DMS 273 (cell line): ENCODE results near the gene PDZRN3.
"Not testable (repeated sequence)": the region's sequence is repeated elsewhere in the genome, so short reads cannot be mapped to it uniquely, and the experiment has no call there.

Source experiments
- DNase-seq: peaks from one replicate; lab custom pipeline; 2025; ENCODE audit not compliant: unreplicated experiment; lab: John Stamatoyannopoulos, UW

The PDZRN3 gene

GRCh38 chr3:73470860-73471259, 153.9 kb downstream of the PDZRN3 start:
- peak; percentile 15 for DNase-seq

DNA sequence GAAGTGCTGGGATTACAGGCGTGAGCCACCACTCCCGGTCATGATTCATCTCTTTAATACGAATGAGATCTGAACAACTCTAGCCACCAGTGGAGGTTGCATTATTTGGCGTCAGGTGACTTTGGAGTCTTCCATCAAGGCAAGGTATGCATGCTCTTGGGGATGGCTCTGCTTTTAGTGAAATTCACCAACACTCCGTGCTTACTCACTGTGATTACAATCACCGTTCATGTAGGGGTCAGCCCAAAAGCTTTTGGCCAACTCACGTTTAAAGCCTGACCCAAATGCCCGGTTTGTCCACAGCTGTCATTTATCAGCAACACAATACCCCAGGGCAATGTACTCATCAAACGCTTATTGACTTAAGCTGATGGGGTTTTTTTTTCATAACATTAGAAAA, 155.4 kb downstream of the PDZRN3 start:
- no peak for DNase-seq

DNA sequence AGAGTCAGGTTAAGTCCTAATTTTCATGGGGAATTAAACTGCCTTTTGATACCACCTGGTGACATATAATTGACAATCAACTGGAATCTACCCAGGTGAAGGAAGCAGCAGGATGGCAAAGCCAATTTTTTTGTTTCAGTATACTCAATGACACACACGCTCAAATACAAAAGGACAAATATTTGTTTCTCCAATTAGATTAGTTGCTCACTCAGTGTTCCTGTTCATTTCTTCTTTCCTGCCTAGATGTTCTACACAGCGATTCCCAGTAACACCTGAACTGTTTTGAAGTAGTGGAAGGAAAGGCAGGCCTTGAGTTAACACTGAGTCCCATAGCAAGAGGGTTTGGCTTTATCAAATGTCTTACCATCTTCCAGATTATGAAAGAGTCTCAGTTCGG, 157.5 kb downstream of the PDZRN3 start:
- DNase-seq: no peak

DNA sequence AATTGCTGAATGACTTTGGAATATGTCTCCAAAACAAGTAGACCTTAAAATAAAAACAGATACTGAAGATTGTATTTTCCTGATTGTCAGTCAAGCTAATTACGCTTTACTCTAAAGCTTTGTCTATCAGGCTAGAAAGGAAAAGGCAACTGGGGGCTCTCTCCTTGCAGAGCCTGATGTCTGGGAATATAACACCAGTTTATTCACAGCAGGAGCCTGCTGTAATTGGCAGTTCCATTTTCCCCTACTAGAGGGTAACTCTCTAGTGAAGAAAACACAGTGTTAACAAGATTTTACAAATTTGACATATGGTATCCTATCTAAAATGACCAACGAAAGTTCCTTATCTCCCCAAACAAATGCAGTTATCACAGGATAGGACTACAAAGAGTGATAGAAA, 158.8 kb downstream of the PDZRN3 start:
- peak; percentile 14 for DNase-seq

- DNase-seq: not testable (repeated sequence)
These were observed 160.6 kb downstream of the PDZRN3 start for GRCh38 chr3:73464126-73464525.

- no peak for DNase-seq
These were observed 163.2 kb downstream of the PDZRN3 start for GRCh38 chr3:73461547-73461946.

GRCh38 chr3:73459711-73460110, 165.0 kb downstream of the PDZRN3 start:
- DNase-seq: no peak

DNA sequence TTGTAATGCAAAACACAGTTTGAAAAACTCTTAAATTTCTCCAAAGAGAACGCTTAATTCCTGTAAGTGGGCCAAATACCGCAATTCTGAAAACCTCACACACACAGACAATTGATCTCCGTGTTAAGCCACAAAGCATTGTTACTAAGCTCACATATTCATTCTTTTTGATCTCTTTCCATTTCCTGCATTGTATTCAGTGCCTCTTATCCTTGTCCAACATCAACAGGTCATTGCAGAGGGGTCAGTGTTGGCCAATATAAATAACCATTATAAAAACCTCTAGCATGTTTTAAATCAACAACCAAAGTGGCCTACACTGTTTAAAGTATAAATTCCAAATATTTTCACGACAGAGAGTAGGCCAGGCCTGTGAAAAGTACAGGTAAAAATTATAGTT, 171.1 kb downstream of the PDZRN3 start:
- DNase-seq: no peak

DNA sequence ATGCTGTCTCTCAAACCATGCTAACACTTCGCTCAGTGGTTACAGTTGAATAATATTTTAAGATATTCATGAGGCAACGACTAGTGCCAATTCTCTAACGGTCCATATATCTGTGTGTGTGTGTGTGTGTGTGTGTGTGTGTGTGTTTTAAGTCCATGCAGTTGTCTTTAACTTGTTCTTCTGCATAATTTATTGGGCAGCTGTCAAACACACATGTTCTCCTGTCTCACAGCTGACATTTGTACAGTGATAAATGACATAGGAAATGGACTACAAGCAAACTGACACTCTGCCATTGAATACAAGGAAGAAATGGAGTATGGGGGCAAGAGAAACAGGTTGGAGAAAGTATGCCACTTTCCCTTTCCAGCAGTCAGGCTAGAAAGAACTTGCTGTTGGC, 172.0 kb downstream of the PDZRN3 start:
- no peak for DNase-seq

- DNase-seq: no peak
These were observed 173.3 kb downstream of the PDZRN3 start for GRCh38 chr3:73451301-73451944.

DNA sequence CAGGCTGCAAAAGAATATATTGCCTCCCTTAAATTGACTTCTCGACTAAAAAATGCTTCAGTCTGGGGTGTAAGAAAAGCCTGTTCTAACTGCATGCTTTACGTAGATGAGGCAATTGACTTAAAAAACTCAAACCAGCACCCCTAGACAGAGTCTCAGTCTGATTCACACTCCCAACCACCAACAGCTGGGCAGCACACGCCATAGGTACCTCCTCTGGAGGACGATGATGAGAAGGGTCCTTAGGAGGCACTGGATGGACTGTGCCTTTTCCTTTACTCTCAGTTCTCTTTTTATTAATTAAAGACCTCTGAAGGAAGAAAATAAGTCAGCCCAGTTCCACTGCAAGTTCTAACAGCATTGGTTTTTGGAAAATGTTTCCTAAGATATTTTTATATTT, 175.0 kb downstream of the PDZRN3 start:
- no peak for DNase-seq

GRCh38 chr3:73448761-73449301, 175.9 kb downstream of the PDZRN3 start:
- no peak for DNase-seq

- DNase-seq: no peak
These were observed 176.7 kb downstream of the PDZRN3 start for GRCh38 chr3:73448041-73448440.

DNA sequence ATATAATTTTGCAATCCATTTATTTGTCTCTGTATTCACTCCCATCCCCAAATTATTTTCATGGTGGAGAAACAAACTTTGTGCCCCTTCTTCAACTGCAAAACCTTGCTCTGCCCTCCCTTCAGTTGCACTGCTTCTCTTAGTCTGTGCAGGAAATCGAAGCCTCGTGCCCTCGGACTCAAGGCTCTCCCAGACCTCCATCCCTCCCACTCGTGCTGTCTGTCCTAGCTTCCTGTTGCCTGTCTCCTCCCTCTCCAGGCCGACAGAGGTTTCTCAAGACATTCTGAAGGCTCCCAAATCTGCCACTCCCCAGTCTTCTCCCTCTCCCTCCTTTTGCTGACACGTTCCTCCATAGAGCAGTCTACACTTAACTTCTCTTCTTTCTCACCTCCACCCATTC, 177.6 kb downstream of the PDZRN3 start:
- DNase-seq: no peak

DNA sequence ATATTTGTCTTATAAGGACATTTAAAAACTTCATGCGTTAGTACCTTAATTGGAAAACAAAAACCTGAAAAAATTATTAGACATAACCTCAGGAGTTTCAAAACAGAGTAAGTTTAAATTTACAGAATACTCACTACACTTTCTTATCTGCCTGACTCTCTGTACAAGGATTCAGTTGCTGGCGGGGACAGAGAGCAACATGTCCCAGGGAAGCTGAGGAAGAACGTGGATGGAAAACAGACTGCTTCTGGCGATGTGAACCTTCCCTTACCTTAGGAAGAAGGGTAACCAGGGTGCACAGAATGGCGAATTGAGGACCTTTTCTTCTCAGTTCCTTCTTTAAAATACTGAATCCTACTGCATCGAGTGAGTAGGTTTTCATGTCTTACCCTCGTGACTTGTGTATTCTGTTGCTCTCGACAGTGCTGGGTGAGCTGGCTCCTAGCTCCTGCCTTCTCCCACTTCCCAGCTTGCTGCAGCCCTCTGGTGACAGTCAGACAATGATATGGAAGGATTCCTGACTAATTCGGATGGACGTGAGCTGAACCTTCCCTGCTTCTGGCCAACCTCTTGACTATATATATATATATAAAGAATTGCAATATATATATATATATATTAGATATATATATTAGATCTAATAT, 178.2 kb downstream of the PDZRN3 start:
- DNase-seq: no peak

GRCh38 chr3:73442886-73443285, 181.9 kb downstream of the PDZRN3 start:
- DNase-seq: no peak

DNA sequence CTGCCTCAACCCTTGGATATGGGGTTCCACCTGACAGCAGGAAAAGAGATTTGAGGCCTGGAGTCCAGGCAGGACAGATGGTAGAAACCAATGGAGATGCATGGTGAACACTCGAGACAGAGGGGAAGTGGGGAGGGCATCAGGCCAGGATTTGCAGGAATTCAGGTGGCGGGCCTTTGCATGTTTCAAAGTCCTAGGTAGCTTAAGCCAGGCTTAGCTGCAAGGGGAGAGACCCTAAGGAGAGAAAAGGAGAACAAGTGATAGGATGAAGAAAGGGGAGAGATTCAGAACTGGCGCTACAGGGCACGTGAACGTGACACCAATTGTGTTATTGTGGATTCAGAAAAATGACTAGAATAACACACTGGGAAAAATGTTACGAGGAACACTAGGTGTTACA, 182.6 kb downstream of the PDZRN3 start:
- DNase-seq: no peak

- no peak for DNase-seq
These were observed 186.9 kb downstream of the PDZRN3 start for GRCh38 chr3:73437828-73438227.

- DNase-seq: no peak
These were observed 189.7 kb downstream of the PDZRN3 start for GRCh38 chr3:73435055-73435454.

DNA sequence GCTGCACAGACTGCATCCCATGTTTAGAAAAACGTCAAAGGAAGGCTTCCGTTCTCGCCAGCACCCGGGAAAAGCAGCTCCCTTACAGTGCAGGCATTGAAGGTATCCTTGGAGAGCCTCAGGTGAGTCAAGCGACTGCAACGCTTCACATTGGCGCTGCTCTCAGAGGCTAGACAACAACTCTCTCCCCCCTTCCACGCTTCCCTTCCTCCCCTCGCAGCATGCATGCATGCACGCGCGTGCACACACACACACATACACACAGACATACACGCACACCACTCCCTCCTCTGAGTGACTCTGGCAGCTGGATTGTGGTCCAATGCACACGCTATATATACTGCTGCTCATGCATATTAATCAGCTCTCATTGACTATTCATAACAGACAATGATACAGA, 191.1 kb downstream of the PDZRN3 start:
- peak; percentile 4 for DNase-seq

GRCh38 chr3:73433079-73433478, 191.7 kb downstream of the PDZRN3 start:
- no peak for DNase-seq

DNA sequence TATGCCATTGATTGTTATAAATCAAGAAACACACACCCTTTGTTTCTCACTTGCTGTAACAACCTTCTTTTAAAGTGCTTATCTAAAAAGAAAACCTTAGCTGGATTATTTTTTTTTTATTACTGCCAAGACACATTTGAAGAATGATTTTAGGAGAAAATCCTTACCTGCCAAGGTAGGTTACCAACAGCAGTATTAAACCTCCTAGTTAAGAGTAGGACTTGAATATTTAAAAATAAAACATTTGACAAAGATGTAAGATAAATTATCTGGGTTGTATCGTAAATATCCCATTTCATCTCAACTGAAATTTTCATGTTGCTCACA, 192.1 kb downstream of the PDZRN3 start:
- DNase-seq: no peak
